ENCODE results near the gene DEDD.

The DEDD gene

DNA sequence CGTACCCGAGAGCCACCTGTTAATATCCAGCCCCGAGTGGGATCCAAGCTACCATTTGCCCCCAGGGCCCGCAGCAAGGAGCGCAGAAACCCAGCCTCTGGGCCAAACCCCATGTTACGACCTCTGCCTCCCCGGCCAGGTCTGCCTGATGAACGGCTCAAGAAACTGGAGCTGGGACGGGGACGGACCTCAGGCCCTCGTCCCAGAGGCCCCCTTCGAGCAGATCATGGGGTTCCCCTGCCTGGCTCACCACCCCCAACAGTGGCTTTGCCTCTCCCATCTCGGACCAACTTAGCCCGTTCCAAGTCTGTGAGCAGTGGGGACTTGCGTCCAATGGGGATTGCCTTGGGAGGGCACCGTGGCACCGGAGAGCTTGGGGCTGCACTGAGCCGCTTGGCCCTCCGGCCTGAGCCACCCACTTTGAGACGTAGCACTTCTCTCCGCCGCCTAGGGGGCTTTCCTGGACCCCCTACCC, 28.2 kb upstream of the DEDD start:
- no peak overlapping the region for H3K4me3 ChIP-seq (ENCODE audit: low read depth, low read length)
- peaks cover 10% of the 10 kb centered on the region for H3K36me3 ChIP-seq (ENCODE audit: control insufficient read depth, insufficient read depth, low read length)
- no peaks in the 10 kb centered on the region for H3K27me3 ChIP-seq (ENCODE audit: control insufficient read depth, insufficient read depth, low read length)
- H3K9ac ChIP-seq (ENCODE audit: low read depth, low read length), result no peak overlapping the region
- H3K4me1 ChIP-seq (ENCODE audit: control insufficient read depth, insufficient read depth, low read length), result no peaks in the 10 kb centered on the region
- H3K9me3 ChIP-seq (ENCODE audit: control insufficient read depth, insufficient read depth, low read length), result no peaks in the 10 kb centered on the region

DNA sequence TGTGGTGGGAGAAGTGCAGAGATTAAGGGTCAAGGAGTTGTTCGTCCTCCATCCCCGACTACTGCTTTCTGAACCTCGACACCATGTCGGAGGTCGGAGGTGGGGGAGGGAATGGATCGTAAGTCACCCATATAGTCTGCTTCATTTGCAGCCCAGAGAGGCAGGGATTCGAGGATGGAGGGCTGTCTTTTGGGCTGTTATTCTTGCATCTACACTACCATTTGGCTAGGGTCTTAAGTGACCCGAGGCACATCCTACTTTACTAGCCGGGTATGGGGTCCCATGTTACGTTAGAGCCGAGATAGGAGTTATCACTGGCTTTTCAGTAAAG, 27.4 kb upstream of the DEDD start:
- peak overlapping the region; percentile 80 for H3K9ac ChIP-seq (ENCODE audit: low read depth, low read length)
- peaks cover 10% of the 10 kb centered on the region for H3K36me3 ChIP-seq (ENCODE audit: control insufficient read depth, insufficient read depth, low read length)
- H3K4me3 ChIP-seq (ENCODE audit: low read depth, low read length), result peak overlapping the region; percentile 60
- H3K4me1 ChIP-seq (ENCODE audit: control insufficient read depth, insufficient read depth, low read length), result no peaks in the 10 kb centered on the region
- no peaks in the 10 kb centered on the region for H3K9me3 ChIP-seq (ENCODE audit: control insufficient read depth, insufficient read depth, low read length)
- H3K27me3 ChIP-seq (ENCODE audit: control insufficient read depth, insufficient read depth, low read length), result no peaks in the 10 kb centered on the region

DNA sequence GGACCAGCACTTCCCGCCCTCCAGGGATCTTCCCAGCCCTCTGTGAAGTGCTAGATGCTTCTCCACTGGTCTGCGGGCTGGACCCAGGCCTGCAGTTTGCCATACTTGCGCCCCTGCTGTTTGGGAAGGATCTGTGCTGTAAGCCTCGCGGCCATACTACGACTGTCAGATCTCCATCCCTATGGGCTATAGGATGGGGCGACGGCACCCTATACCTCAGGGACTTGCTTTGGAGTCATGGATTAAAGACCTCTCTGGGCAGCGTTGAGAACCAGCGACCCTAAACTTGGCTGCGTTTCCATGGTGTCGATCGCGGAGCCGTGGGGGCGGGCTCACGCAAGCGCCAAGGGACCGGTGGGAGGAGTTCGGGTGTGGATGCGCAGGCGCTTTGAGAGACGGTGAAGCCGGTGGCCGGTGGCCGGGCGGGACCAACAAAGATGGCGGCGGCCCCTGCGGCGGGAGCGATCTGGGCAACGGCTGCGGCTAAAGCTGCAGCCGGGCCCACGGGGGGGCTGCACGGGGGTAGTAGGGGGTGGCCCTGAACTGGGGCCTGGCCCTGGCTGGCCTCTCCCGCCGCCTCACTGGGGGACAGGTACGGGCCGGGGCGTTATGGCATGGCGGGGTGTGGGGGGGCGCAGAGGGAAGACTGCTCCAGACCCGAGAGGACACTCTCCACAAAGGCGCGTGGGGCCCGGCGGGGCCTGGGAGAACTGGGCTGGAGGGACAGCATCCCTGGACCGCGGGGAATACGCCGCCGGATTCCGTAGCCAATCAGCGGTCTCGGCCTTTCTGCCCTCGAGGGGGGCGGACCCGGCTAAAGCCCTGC, 26.8 kb upstream of the DEDD start, which contains the start of gene USP21:
Gene USP21, plus strand, starts transcription at position 414 of the 826 bp plus-strand sequence. CDS start 1,141 bp downstream, outside the sequence.
- Histone ChIP-seq H3K9me3 (ENCODE audit: control insufficient read depth, insufficient read depth, low read length) (no peaks in the 10 kb centered on the region), H3K4me3 (ENCODE audit: low read depth, low read length) (peak within 1 kb of the TSS; percentile 60), H3K36me3 (ENCODE audit: control insufficient read depth, insufficient read depth, low read length) (peaks cover 10% of the 10 kb centered on the region), H3K4me1 (ENCODE audit: control insufficient read depth, insufficient read depth, low read length) (no peaks in the 10 kb centered on the region), H3K9ac (ENCODE audit: low read depth, low read length) (peak within 1 kb of the TSS; percentile 80), H3K27me3 (ENCODE audit: control insufficient read depth, insufficient read depth, low read length) (no peaks in the 10 kb centered on the region)

DNA sequence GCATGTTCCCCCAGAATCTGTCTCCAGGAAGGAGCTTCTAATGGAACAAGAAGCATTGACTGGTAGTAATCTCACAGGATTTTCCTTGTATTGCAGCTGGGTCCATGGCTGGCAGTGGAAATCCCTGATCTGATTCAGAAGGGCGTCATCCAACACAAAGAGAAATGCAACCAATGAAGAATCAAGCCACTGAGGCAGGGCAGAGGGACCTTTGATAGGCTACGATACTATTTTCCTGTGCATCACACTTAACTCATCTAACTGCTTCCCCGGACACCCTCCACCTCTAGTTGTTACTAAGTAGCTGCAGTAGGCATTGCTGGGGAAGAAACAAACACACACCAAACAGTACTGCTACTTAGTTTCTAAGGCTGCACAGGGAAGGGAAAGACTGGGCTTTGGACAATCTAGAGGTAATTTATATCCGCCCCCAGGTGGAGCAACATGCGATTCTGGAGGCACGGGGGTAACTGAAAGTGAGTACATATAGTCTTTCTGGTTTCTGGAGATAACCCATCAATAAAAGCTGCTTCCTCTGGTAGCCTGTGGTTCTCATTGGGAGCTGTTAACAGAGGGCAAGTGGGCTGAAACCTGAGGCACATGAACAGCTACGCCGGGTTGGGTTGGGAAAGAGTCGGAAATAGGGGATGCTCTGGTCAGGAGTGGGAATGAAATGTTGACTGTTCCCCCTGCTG, 26.0 kb upstream of the DEDD start:
- Histone ChIP-seq H3K27me3 (ENCODE audit: control insufficient read depth, insufficient read depth, low read length) (no peaks in the 10 kb centered on the region), H3K9ac (ENCODE audit: low read depth, low read length) (no peak overlapping the region), H3K36me3 (ENCODE audit: control insufficient read depth, insufficient read depth, low read length) (peaks cover 7% of the 10 kb centered on the region), H3K9me3 (ENCODE audit: control insufficient read depth, insufficient read depth, low read length) (no peaks in the 10 kb centered on the region), H3K4me1 (ENCODE audit: control insufficient read depth, insufficient read depth, low read length) (no peaks in the 10 kb centered on the region), H3K4me3 (ENCODE audit: low read depth, low read length) (peak overlapping the region; percentile 60)

DNA sequence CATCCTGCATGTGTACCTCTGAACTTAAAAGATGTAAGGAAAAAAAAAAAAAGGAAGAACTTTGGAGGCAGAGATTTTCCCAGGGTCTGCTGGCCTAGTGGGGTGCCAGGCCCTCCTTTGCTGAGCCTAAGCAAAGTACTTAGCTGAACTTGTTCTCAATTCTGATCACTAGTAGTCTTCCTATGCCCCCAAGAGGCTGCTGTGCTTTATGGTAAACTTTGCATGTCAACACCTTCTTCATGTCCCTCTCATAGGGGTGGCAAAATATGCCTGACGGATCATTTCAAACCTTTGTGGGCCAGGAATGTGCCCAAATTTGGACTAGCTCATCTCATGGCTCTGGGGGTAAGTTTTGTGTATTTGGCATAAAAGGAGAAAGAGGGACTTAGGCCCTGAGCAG, 25.4 kb upstream of the DEDD start:
- Histone ChIP-seq H3K9ac (ENCODE audit: low read depth, low read length) (no peak overlapping the region), H3K9me3 (ENCODE audit: control insufficient read depth, insufficient read depth, low read length) (no peaks in the 10 kb centered on the region), H3K4me1 (ENCODE audit: control insufficient read depth, insufficient read depth, low read length) (no peaks in the 10 kb centered on the region), H3K27me3 (ENCODE audit: control insufficient read depth, insufficient read depth, low read length) (no peaks in the 10 kb centered on the region), H3K4me3 (ENCODE audit: low read depth, low read length) (no peak overlapping the region), H3K36me3 (ENCODE audit: control insufficient read depth, insufficient read depth, low read length) (peaks cover 5% of the 10 kb centered on the region)

DNA sequence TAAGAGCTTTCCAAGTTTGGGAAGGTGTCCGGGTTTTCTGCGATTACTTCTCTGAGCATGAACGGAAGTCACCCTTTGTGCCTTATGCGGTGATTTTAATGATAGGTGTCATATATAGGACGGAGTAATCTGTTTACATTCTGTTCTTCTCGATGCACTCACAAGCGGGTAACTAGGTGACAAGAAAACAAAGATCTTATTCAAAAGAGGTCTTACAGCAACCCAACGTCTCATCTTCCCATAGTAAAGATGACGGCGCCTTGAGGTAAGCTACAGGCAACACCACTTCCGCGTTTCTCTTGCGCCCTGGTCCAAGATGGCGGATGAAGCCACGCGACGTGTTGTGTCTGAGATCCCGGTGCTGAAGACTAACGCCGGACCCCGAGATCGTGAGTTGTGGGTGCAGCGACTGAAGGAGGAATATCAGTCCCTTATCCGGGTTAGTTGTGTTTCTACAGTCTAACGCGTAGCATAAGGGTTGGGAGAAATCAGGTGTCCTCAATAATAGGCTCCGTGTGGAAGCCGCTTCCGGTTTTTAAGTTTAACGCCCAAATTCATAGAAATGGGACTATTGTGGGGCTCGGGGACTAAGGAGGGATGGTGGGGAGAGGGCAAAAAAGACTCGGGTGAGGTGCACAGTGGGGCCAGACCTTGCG, 21.3 kb upstream of the DEDD start, which contains the start of gene UFC1:
Gene UFC1, plus strand, starts transcription at position 297 of the 656 bp plus-strand sequence. Its CDS starts 20 bp downstream, at position 317.
- Histone ChIP-seq H3K36me3 (ENCODE audit: control insufficient read depth, insufficient read depth, low read length) (no peaks in the 10 kb centered on the region), H3K4me3 (ENCODE audit: low read depth, low read length) (peak within 1 kb of the TSS; percentile 92), H3K4me1 (ENCODE audit: control insufficient read depth, insufficient read depth, low read length) (no peaks in the 10 kb centered on the region), H3K9ac (ENCODE audit: low read depth, low read length) (peak within 1 kb of the TSS; percentile 98), H3K27me3 (ENCODE audit: control insufficient read depth, insufficient read depth, low read length) (no peaks in the 10 kb centered on the region), H3K9me3 (ENCODE audit: control insufficient read depth, insufficient read depth, low read length) (no peaks in the 10 kb centered on the region)

DNA sequence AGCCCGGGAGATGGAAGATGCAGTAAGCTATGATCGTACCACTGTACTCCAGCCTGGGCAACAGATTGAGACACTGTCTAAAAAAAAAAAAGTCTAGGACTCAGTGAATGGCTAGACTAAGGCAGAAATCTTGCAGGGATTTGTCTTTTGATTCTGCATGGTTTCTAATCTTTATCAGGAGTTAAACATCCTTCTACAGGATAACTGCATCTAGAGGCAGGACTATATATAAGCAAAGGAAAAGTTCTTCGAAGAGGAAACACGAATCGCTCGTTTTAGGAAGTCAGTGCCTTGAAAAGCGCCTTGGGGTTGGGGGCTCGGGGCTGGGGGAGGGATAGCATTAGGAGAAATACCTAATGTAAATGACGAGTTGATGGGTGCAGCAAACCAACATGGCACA, 20.7 kb upstream of the DEDD start:
- Histone ChIP-seq H3K4me3 (ENCODE audit: low read depth, low read length) (peak overlapping the region; percentile 92), H3K9me3 (ENCODE audit: control insufficient read depth, insufficient read depth, low read length) (no peaks in the 10 kb centered on the region), H3K36me3 (ENCODE audit: control insufficient read depth, insufficient read depth, low read length) (no peaks in the 10 kb centered on the region), H3K4me1 (ENCODE audit: control insufficient read depth, insufficient read depth, low read length) (no peaks in the 10 kb centered on the region), H3K9ac (ENCODE audit: low read depth, low read length) (no peak overlapping the region), H3K27me3 (ENCODE audit: control insufficient read depth, insufficient read depth, low read length) (no peaks in the 10 kb centered on the region)

DNA sequence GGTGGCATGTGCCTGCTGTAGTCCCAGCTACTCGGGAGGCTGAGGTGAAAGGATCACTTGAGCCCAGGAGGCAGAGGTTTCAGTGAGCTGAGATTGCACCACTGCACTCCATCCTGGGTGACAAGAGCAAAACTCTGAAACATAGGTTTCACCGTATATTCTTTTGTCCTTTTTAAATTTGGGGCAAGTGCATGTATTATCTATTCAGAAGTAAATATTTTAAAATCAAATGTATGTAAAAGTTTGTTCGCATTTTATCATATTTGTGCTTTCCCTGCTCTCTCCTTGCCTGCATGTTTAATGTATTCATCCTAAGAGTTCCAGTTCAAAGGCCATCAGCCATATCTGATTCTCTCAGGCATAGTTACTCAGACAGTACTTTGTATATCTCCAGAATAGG, 13.4 kb upstream of the DEDD start:
- H3K4me1 ChIP-seq (ENCODE audit: control insufficient read depth, insufficient read depth, low read length), result no peaks in the 10 kb centered on the region
- H3K36me3 ChIP-seq (ENCODE audit: control insufficient read depth, insufficient read depth, low read length), result no peaks in the 10 kb centered on the region
- no peak overlapping the region for H3K4me3 ChIP-seq (ENCODE audit: low read depth, low read length)
- no peaks in the 10 kb centered on the region for H3K27me3 ChIP-seq (ENCODE audit: control insufficient read depth, insufficient read depth, low read length)
- H3K9ac ChIP-seq (ENCODE audit: low read depth, low read length), result no peak overlapping the region
- H3K9me3 ChIP-seq (ENCODE audit: control insufficient read depth, insufficient read depth, low read length), result no peaks in the 10 kb centered on the region

DNA sequence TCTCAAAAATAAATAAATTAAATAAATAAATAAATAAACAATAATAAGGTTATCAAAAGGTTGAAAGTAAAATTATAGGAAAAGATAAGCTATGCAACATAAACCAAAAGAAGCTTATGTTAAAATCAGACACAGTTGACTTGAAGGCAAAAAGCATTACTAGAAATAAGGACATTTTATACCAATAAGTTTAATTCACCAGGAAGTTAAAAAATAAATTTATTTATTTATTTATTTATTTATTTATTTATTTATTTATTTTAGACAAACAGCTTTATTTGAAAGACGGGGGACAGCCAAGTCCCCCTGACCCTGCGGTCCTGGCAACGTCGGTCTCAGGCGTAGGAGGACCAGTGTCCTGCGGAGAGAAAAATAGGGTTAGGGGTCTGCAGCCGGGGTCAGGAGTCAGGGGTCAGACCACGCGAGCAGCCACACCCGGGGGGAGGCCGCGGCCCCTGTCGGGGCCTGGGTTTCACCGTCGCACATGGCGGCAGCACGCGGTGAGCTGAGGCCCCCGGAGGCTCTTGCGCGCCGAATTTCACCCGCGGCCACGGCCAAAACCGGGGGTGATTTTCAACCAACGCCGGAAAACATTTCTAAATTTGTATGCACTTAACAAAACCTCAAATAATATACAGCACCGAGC, 8.4 kb upstream of the DEDD start:
- no peak overlapping the region for H3K4me3 ChIP-seq (ENCODE audit: low read depth, low read length)
- H3K36me3 ChIP-seq (ENCODE audit: control insufficient read depth, insufficient read depth, low read length), result no peaks in the 10 kb centered on the region
- no peak overlapping the region for H3K9ac ChIP-seq (ENCODE audit: low read depth, low read length)
- no peaks in the 10 kb centered on the region for H3K9me3 ChIP-seq (ENCODE audit: control insufficient read depth, insufficient read depth, low read length)
- no peaks in the 10 kb centered on the region for H3K4me1 ChIP-seq (ENCODE audit: control insufficient read depth, insufficient read depth, low read length)
- H3K27me3 ChIP-seq (ENCODE audit: control insufficient read depth, insufficient read depth, low read length), result no peaks in the 10 kb centered on the region

DNA sequence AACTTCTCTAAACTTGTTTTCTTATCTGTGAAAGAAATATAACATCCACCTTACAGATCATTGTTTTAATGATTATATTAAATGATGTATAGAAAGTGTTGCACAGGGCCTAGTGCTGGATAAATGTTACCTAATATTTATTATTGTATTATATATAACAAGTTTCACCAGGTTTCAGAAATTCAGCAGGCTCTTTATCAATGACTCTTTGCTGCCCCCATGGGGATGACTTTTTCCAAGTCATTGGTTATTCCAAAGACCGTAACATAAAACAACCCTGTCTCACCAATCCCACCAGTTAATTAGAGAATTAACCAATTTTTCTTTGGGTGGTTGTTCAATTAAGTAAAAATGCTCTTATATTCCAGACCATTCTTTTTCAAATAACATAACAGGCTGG, 7.3 kb upstream of the DEDD start:
- Histone ChIP-seq H3K4me3 (ENCODE audit: low read depth, low read length) (no peak overlapping the region), H3K9ac (ENCODE audit: low read depth, low read length) (no peak overlapping the region), H3K4me1 (ENCODE audit: control insufficient read depth, insufficient read depth, low read length) (no peaks in the 10 kb centered on the region), H3K9me3 (ENCODE audit: control insufficient read depth, insufficient read depth, low read length) (no peaks in the 10 kb centered on the region), H3K27me3 (ENCODE audit: control insufficient read depth, insufficient read depth, low read length) (no peaks in the 10 kb centered on the region), H3K36me3 (ENCODE audit: control insufficient read depth, insufficient read depth, low read length) (no peaks in the 10 kb centered on the region)

DNA sequence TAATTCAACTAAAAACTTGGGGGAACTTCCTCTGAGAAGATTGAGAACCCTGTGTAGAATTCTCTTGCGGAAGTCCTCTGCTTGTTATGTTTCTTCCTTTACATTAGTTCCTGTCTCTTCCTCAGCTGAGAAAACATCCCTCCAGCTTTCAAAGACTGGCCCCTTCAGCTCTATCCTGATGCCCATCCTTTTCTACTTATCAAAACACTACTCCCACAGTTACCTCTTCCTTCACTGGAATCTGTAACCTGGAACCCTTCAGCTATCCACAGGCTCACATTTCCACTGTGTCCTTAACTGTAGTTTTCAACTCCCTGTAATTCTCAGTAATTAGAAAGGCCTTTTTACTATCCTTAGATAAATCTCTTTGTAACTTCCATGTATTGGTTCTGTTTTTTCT, 6.0 kb upstream of the DEDD start:
- Histone ChIP-seq H3K4me3 (ENCODE audit: low read depth, low read length) (no peak overlapping the region), H3K9ac (ENCODE audit: low read depth, low read length) (no peak overlapping the region), H3K36me3 (ENCODE audit: control insufficient read depth, insufficient read depth, low read length) (no peaks in the 10 kb centered on the region), H3K9me3 (ENCODE audit: control insufficient read depth, insufficient read depth, low read length) (no peaks in the 10 kb centered on the region), H3K4me1 (ENCODE audit: control insufficient read depth, insufficient read depth, low read length) (no peaks in the 10 kb centered on the region), H3K27me3 (ENCODE audit: control insufficient read depth, insufficient read depth, low read length) (no peaks in the 10 kb centered on the region)
